EL (cell line): ENCODE results near the gene ZNF521.

Experiments
- DNase-seq: peaks from one replicate; pipeline ENCODE4 v3.0.0-alpha.2; 2016

The ZNF521 gene

DNA sequence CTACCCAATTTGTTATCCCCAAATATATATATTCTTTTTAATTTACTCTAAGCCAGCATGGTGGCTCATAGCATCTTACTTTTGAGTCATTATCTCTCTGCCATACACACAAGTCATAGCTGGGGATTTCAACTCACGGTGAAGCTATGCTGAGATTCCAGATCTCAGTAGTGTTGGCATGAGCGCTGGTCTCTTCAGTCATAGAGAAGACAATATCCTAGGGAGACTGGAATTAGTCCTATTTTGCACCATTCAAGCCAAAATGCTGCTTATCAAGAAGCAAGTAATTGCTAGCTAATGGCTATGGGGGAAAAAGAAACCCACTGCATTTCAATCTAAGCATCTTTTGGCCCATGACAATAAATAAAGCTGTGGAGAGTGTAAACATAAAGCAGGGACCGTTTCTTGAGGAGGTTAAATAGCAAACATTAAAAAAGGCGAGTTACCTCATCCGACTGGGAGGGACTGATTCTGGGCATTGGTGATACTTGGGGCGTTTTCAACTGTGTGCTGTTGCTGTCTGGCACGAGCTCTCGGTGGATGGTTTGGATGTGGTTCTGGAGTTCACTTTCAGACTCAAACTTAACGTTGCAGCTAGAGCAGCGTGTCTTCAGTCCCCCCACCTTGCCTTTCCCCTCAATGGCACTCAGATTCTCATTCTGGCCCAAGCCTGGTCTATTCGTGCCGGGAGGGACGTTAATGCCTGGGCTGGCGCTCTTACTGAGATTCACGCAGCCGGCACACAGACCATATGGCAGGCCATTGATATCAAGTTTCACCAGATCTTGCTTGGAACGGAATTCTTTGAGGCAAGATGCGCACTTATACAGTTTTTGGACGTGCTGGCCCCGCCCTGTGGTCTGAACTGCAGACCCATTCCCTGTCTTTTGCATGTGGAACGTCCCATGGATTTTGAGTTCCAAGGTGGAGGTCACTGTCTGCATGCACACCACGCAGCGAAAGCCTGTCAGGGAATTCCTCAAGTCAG, 127.8 kb downstream of the ZNF521 start:
- no peak for DNase-seq

DNA sequence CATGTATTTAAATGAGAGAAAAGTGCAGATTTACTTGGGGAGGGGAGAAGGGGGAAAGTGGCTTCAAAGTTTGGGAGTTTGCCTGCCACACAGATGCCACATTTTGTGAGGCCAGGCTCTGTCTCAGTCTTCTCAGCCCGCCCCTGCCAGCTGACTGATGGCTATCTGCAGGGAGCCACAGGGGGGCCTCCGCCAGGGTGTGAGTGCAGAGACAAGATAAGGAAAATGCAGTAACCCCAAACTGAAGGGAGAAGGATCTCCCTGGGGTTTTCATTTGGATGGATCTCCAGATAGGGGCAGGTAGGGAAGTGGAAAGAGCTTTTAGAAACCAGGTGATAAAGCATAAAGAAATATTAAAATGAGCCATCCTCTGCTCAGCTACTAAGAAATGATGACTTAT, 128.8 kb downstream of the ZNF521 start:
- no peak for DNase-seq

GRCh38 chr18:25222648-25223047, 129.3 kb downstream of the ZNF521 start:
- no peak for DNase-seq

- DNase-seq: no peak
These were observed 141.3 kb downstream of the ZNF521 start for GRCh38 chr18:25210622-25211021.

DNA sequence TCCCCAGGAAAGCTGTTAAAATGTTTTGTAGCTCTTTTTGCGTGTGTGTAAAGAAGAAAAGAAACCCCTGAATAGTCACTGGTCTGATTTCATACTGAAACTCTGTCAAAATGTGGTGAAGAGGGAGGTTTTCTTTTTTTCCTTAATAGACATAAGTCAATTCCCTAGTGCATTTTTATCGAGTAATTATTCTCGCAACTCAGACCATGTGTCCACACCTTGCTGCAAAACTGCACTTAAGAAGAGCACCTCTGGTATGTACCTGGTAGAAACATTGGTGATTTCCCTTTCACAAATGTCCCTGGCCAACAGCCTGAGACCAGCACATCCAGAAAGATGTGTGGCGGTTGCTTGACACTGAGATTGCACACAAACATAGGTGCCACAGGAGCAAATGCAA, 159.9 kb downstream of the ZNF521 start:
- no peak for DNase-seq

DNA sequence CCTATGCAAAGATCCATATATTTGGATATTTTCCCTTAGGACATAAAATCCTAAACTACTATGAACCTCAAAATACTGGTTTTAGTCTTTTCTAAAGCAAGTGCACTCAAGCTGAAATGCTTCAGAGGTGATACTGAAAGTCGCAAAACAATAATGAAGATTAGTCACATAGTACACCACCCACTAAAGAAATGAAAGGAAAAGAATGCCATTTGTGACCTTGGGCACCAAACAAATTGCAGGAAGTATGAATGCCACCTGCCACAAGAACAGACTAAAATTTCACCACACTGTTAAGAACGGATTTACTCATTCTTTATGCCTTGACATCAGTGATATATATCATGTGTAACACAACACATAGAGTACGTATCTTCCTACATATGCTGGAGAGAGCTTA, 161.5 kb downstream of the ZNF521 start:
- no peak for DNase-seq

GRCh38 chr18:25189391-25190185, 162.4 kb downstream of the ZNF521 start:
- no peak for DNase-seq

DNA sequence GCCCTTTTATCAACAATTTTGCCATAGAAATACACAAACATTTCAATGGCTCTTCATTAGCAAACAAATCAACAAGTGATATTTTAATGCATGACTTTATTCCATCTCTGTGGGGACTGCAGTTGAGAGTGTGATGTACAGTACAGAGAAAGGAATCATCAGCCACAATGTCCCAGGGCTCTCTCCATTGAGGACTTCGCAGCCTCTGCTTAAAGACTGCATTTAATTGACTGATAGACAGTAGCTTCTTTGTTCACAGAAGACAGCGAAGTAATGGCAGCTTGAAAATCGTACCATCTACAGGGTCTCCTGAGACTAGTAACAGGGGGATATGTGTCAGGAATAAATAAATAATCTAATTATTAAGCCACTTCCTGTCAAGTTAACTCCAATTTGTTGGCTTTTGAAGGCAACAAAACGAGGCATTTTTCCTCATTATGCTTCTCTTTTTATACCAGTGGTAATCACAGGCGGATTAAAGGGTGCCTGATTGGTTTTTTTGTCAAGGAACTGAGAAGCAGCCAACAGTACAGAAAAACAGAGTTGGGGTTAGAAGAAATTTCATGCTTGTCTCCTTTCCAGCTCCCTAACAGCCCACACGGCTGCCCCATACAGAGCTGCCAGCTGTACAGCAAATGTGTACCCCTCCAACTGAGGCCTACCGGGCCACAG, 164.3 kb downstream of the ZNF521 start:
- DNase-seq: no peak

GRCh38 chr18:25186871-25187270, 165.1 kb downstream of the ZNF521 start:
- DNase-seq: no peak

DNA sequence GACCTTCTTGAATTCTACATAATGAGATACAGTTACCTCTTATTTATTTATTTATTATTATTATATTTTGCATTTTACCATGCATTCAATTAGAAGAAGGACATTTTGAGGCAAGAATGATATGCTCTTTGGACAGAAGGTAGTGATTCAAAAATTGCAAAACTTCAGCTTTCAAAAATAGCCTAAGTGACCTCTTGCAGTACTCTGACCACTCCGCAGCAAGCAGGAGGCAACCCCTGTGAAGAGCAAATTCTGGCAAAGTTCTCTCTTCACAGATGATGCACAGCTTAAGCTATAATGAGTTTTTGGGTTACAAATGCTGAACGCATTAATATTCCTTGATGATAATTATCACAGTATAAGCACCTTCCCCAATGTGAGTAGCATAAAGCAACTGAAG, 170.0 kb downstream of the ZNF521 start:
- DNase-seq: no peak

DNA sequence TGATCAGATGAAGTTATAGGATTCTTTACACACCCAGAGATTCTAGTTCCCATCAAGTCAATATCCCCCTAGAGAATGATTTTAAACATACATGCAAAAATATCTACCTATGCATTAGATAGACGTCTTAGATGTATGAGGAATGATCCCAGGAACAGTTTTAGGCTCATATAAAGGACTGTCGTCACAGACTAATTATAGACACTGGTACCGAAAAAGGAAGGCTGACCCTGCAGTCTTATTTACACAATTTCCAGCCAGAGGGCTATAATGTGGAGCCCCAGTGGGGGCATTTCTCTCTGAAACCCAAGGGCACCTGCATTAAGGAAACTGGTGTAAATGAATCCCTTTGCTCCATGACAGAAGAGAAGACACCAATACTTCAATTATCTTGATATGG, 170.4 kb downstream of the ZNF521 start:
- no peak for DNase-seq

- DNase-seq: no peak
These were observed 170.9 kb downstream of the ZNF521 start for GRCh38 chr18:25180973-25181548.

DNA sequence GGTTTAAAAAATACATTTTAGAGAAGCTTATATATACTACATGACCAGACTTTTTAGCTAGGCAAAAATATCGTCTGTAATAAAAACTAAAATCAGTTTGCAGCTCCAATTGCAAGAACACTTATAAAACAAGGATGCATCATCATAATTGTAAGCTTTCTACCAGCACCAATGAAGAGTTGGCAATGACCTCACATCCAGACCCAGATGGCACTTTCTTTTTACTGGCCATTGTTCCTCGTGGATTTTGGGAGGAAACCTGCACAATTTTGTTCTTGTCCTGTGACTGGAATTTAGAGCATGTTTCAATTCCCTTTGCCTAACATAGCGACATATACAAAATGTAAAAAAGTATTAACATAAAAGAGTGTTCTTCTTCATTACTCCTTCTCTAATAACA, 174.3 kb downstream of the ZNF521 start:
- DNase-seq: no peak

GRCh38 chr18:25176518-25177042, 175.4 kb downstream of the ZNF521 start:
- DNase-seq: no peak

- DNase-seq: no peak
These were observed 176.1 kb downstream of the ZNF521 start for GRCh38 chr18:25175558-25176517.

DNA sequence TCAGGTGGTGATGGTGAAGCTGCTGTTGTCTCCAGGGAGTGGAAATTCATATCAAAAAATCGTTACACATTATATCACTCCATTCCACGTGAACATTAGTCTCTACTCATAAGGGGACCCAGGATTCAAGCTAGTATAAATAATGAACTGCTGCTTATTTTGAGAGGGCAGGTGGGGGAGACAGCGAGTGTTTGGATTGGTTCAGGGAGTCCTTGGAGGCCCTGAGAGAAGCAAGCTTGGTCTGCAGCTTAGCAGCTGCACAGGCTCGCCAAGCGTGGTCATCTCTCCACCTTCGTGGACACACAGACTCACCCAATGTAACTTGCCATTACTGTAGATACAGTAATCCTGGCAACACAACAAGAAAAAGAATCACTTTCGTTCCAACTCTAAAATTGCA, 177.6 kb downstream of the ZNF521 start:
- DNase-seq: no peak

- no peak for DNase-seq
These were observed 180.6 kb downstream of the ZNF521 start for GRCh38 chr18:25171334-25171733.

DNA sequence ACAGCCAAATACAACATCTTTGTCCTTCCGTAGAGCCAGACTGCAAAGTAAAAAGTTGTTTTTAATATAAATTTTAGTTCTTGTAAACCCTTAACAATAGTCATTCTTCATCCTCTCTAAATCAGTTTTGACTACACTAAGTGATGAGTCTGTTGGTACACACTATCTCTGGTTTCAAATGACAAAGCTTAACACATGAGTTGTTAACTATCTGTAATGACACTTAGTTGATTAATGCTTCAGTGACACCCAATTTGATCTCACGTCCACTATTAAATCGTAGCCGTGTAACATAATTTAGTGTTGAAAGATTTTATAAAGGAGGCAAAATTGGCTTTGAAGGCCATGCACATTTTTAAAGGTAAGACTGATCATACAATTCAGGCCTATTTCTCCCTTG, 181.6 kb downstream of the ZNF521 start:
- DNase-seq: no peak

GRCh38 chr18:25169701-25170100, 182.3 kb downstream of the ZNF521 start:
- peak; percentile 1 for DNase-seq

GRCh38 chr18:25167612-25168410, 184.2 kb downstream of the ZNF521 start:
- no peak for DNase-seq

DNA sequence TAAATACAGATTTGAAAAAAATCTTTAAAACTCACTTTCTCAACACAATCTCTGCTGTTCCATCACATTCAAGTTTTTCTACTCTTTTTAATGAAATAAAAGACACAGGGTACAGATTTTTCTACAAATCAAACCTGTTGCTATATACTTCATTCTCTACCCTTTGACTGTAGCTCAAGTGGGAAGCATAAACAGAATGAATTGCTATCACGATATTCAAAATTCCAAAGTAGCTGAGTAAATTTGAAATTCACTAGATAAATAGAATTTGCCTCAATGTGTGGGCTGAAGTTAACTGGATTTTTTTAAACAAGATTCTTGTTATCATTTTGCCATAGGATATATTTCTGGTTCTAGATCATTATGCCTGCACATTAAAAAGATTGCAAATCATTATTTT, 185.9 kb downstream of the ZNF521 start:
- DNase-seq: no peak
